Measurements from ENCODE around the gene ERGIC1. TPM values are rescaled to one million over a fixed set of nuclear protein-coding genes. Genes with fewer than 3 reads are reported as not detected.

Gene ERGIC1
- total and polyA plus RNA-seq, 10 of the 15 experiments (the other 5 are each of a cell fraction or from before 2014, with no cell fraction given): 8.8 to 104 (median 76.3) TPM

- ATAC-seq: no peak
- Histone ChIP-seq H3K27ac (ENCODE audit: control insufficient read depth, insufficient read depth) (no peak overlapping the region), H3K4me3 (no peak overlapping the region), H3K4me1 (ENCODE audit: control insufficient read depth, insufficient read depth, low read length) (no peaks in the 10 kb centered on the region), H3K36me3 (ENCODE audit: control insufficient read depth in 2 of 2, insufficient read depth in 2 of 2, low read length in 1 of 2) (peaks cover 0 to 6% of the 10 kb centered on the region in 2 experiments; a peak in 1 of 4 replicates), H3K4me2 (ENCODE audit: control insufficient read depth, insufficient read depth) (no peak overlapping the region), H4K20me1 (ENCODE audit: control insufficient read depth, insufficient read depth) (no peaks in the 10 kb centered on the region), H3K9ac (ENCODE audit: control insufficient read depth, insufficient read depth, low read length) (no peak overlapping the region), H3K9me3 (replicated peaks; ENCODE audit: control insufficient read depth, insufficient read depth, low read length) (no peaks in the 10 kb centered on the region), H3K79me2 (ENCODE audit: control insufficient read depth, insufficient read depth, low read length) (no peaks in the 10 kb centered on the region), H2AFZ (ENCODE audit: control insufficient read depth, low read depth, low read length) (no peak overlapping the region), H3K27me3 (replicated peaks in 1 of 2; ENCODE audit: control insufficient read depth in 2 of 2, insufficient read depth in 2 of 2, low read length in 1 of 2) (no peaks in the 10 kb centered on the region)
- no peak for FAIRE-seq
- POLR2A ChIA-PET: no interaction called here
- TSS peak; percentile 50 for BruUV-seq (replicated peaks)
- CTCF ChIA-PET: interaction anchor here (1.1 kb wide), 1 partner anchor 237 kb away, joined by 4 read pairs; no protein-coding TSS in a partner anchor
- TF ChIP-seq, protein P1, sequence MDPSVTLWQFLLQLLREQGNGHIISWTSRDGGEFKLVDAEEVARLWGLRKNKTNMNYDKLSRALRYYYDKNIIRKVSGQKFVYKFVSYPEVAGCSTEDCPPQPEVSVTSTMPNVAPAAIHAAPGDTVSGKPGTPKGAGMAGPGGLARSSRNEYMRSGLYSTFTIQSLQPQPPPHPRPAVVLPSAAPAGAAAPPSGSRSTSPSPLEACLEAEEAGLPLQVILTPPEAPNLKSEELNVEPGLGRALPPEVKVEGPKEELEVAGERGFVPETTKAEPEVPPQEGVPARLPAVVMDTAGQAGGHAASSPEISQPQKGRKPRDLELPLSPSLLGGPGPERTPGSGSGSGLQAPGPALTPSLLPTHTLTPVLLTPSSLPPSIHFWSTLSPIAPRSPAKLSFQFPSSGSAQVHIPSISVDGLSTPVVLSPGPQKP (IDR thresholded peaks at IDR 0.05; ENCODE audit: low read depth, low read length): no peak
- no peak for TF ChIP-seq CREM (IDR thresholded peaks at IDR 0.05; ENCODE audit: low read depth)
- TF ChIP-seq LARP7 (IDR thresholded peaks at IDR 0.05): no peak
- no peak for TF ChIP-seq IKZF2 (IDR thresholded peaks at IDR 0.05)
- TF ChIP-seq HDAC2 (IDR thresholded peaks at IDR 0.05): no peak
- no peak for TF ChIP-seq ZNF384 (IDR thresholded peaks at IDR 0.05; ENCODE audit: borderline replicate concordance, low read depth, low read length)
- TF ChIP-seq, protein P2, sequence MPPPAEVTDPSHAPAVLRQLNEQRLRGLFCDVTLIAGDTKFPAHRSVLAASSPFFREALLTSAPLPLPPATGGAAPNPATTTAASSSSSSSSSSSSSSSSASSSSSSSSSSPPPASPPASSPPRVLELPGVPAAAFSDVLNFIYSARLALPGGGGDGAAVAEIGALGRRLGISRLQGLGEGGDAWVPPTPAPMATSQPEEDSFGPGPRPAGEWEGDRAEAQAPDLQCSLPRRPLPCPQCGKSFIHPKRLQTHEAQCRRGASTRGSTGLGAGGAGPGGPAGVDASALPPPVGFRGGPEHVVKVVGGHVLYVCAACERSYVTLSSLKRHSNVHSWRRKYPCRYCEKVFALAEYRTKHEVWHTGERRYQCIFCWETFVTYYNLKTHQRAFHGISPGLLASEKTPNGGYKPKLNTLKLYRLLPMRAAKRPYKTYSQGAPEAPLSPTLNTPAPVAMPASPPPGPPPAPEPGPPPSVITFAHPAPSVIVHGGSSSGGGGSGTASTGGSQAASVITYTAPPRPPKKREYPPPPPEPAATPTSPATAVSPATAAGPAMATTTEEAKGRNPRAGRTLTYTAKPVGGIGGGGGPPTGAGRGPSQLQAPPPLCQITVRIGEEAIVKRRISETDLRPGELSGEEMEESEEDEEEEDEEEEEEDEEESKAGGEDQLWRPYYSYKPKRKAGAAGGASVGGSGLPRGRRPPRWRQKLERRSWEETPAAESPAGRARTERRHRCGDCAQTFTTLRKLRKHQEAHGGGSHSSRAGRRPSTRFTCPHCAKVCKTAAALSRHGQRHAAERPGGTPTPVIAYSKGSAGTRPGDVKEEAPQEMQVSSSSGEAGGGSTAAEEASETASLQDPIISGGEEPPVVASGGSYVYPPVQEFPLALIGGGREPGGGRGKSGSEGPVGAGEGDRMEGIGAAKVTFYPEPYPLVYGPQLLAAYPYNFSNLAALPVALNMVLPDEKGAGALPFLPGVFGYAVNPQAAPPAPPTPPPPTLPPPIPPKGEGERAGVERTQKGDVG (CRISPR knock-in tag; IDR thresholded peaks at IDR 0.05): no peak
- no peak for TF ChIP-seq CREB1 (IDR thresholded peaks at IDR 0.05; ENCODE audit: low read depth)
- no peak for TF ChIP-seq HDAC6 (IDR thresholded peaks at IDR 0.05; ENCODE audit: unreplicated experiment)
- no peak for TF ChIP-seq YBX1 (IDR thresholded peaks at IDR 0.05)
- no peak for TF ChIP-seq BRCA1 (IDR thresholded peaks at IDR 0.05; ENCODE audit: low read depth, low read length)
- intact Hi-C loops (cut with micrococcal nuclease; ENCODE audit: unreplicated experiment) (no loop called here), in situ Hi-C loops (cut with MboI) (no loop called here)
- RAD21 ChIA-PET (ENCODE audit: unreplicated experiment): no interaction called here
- SMC1A ChIA-PET (ENCODE audit: uncharacterized antibody, unreplicated experiment): interaction anchor here (0.6 kb wide), 1 partner anchor 333 kb away, joined by 3 read pairs; no protein-coding TSS in a partner anchor
- DNase-seq (ENCODE audit: low read depth, low spot score): no peak
- 85% methylated on average over 11 of the region's 11 CpGs for WGBS (ENCODE audit: insufficient coverage, insufficient replicate concordance, low lambda C conversion rate, missing lambda C conversion rate)
Observed at GRCh38 chr5:172951371-172952033, 117.5 kb downstream of the ERGIC1 start.
